ENCODE results near the gene OPHN1. TPM values are rescaled to one million over a fixed set of nuclear protein-coding genes. Genes with fewer than 3 reads are reported as not detected.
A peak's percentile ranks its signal among the peaks of the same experiment; 100 is the strongest.

Gene OPHN1
- total RNA-seq, 4 donors from 2014 or later: 3.9 to 20.6 (median 6.7) TPM

DNA sequence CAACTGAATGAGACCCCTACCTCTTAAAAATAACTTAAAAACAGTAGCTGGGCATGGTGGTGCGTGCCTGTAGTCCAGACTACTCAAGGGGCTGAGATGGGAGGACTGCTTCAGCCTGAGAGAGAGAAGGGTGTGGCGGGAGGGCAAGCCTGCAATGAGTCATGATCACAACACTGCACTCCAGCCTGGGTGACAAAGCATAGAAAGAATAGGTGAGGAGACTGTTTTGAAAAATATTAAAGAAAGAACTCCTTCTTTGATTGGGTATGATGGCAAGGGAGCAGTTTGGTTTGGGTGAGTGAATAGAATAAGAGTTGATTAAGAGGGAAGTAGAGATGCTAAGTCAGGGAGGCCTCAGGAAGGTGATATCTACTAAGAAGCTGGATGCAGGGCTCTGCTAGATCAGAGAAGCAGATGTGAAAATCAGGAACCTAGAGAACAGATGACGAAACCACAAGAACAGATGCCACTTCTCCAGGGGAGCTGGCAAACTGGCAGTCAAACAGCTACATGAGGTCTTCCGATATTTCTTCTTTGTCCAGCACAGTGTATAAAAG is 318.6 kb downstream of the OPHN1 start:
- Histone ChIP-seq H3K27me3 (no peaks in the 10 kb centered on the region), H3K4me3 (no peak overlapping the region), H3K36me3 (peaks cover 0 to 5% (median 0%) of the 10 kb centered on the region in 3 donors), H3K4me1 (no peaks in the 10 kb centered on the region), H3K9me3 (no peaks in the 10 kb centered on the region), H3K27ac (no peak overlapping the region)
- TF ChIP-seq, protein P1, sequence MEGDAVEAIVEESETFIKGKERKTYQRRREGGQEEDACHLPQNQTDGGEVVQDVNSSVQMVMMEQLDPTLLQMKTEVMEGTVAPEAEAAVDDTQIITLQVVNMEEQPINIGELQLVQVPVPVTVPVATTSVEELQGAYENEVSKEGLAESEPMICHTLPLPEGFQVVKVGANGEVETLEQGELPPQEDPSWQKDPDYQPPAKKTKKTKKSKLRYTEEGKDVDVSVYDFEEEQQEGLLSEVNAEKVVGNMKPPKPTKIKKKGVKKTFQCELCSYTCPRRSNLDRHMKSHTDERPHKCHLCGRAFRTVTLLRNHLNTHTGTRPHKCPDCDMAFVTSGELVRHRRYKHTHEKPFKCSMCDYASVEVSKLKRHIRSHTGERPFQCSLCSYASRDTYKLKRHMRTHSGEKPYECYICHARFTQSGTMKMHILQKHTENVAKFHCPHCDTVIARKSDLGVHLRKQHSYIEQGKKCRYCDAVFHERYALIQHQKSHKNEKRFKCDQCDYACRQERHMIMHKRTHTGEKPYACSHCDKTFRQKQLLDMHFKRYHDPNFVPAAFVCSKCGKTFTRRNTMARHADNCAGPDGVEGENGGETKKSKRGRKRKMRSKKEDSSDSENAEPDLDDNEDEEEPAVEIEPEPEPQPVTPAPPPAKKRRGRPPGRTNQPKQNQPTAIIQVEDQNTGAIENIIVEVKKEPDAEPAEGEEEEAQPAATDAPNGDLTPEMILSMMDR (IDR thresholded peaks at IDR 0.05): no peak
- TF ChIP-seq POLR2A (IDR thresholded peaks at IDR 0.05): no peak
- DNase-seq: peak in 1 of 3 donors; percentile 45

DNA sequence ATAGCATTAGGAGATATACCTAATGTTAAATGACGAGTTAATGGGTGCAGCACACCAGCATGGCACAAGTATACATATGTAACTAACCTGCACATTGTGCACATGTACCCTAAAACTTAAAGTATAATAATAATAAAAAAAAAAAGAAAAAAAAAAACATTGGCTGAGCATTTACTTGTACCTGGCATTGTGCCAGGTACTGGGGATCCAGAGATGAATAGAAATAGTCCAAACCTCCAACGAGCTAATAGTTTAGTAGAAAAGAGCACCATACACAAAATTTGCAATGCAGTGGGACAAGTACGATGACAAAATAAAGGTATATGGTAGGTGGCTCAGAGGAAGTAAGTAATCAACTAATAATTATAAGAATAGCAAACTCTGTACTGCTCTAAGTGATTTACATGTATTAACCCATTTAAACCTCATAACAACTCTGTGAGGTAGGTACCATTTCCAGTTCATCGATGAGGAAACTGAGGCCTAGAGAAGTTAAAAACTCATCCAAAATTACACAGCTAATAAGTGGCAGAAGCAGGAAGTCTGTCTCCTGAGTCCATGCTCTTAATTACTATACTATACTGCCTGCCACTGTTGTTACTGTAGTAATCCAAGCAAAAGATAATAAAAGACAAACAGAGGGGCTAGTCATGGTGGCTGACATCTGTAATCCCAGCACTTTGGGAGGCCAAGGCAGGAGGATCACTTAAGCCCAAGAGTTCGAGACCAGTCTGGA is 319.3 kb downstream of the OPHN1 start:
- no peaks in the 10 kb centered on the region for H3K9me3 ChIP-seq
- no peak for DNase-seq
- H3K4me1 ChIP-seq: no peaks in the 10 kb centered on the region
- H3K27ac ChIP-seq: no peak overlapping the region
- peaks cover 0 to 5% (median 0%) of the 10 kb centered on the region in 3 donors for H3K36me3 ChIP-seq
- no peak overlapping the region for H3K4me3 ChIP-seq
- H3K27me3 ChIP-seq: no peaks in the 10 kb centered on the region
- TF ChIP-seq, protein P1 (IDR thresholded peaks at IDR 0.05): no peak
- TF ChIP-seq POLR2A (IDR thresholded peaks at IDR 0.05): no peak

GRCh38 chrX:68112321-68112720 is 321.0 kb downstream of the OPHN1 start:
- Histone ChIP-seq H3K36me3 (peaks cover 0 to 5% (median 0%) of the 10 kb centered on the region in 3 donors), H3K27me3 (no peaks in the 10 kb centered on the region), H3K4me1 (no peaks in the 10 kb centered on the region), H3K4me3 (no peak overlapping the region), H3K9me3 (no peaks in the 10 kb centered on the region), H3K27ac (no peak overlapping the region)
- TF ChIP-seq POLR2A (IDR thresholded peaks at IDR 0.05): no peak
- TF ChIP-seq, protein P1 (IDR thresholded peaks at IDR 0.05): no peak
- DNase-seq: no peak

- Histone ChIP-seq H3K27ac (no peak overlapping the region), H3K4me1 (no peaks in the 10 kb centered on the region), H3K27me3 (no peaks in the 10 kb centered on the region), H3K36me3 (peaks cover 0 to 5% (median 0%) of the 10 kb centered on the region in 3 donors), H3K9me3 (no peaks in the 10 kb centered on the region), H3K4me3 (no peak overlapping the region)
- DNase-seq: no peak
- TF ChIP-seq, protein P1 (IDR thresholded peaks at IDR 0.05): no peak
- no peak for TF ChIP-seq POLR2A (IDR thresholded peaks at IDR 0.05)
Measured at GRCh38 chrX:68109162-68109561, 324.1 kb downstream of the OPHN1 start.

DNA sequence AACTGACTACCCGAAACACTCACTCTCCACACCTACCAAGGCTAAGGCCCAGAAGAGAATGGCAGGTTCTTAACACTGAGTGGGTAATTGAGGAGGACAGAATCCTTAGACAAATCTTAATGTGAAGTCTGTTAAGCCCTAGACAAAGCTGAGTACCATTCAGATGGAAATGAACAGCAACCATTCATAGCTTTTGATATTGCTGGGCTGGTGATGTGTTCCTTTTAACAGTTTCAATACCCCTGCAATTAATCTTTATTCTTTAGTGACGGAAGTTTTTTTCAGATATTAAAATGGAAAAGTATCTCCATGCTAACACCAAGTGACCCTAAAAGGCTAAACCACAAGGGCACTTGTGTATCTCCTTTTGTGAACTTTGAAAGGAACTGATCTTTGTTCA is 334.9 kb downstream of the OPHN1 start:
- no peak for TF ChIP-seq POLR2A (IDR thresholded peaks at IDR 0.05)
- TF ChIP-seq, protein P1 (IDR thresholded peaks at IDR 0.05): no peak
- Histone ChIP-seq H3K4me3 (no peak overlapping the region), H3K4me1 (no peaks in the 10 kb centered on the region), H3K9me3 (no peaks in the 10 kb centered on the region), H3K27ac (no peak overlapping the region), H3K27me3 (no peaks in the 10 kb centered on the region), H3K36me3 (no peaks in the 10 kb centered on the region)
- no peak for DNase-seq
